HL-60 (cell line): ENCODE measurements around the gene NBPF11.
"Not testable (repeated sequence)": the region's sequence is repeated elsewhere in the genome, so short reads cannot be mapped to it uniquely, and the experiment has no call there.

ENCODE experiments used
- GABPA ChIP-seq: IDR thresholded peaks from 2 replicates; pipeline ENCODE4 v1.6.1; 2012; ENCODE audit warnings: low read depth
- POLR2AphosphoS5 ChIP-seq: IDR thresholded peaks from 2 replicates; pipeline ENCODE4 v1.6.1; 2012; ENCODE audit warnings: low read depth
- TF ChIP-seq, protein P1 (sequence below): IDR thresholded peaks from one replicate; pipeline ENCODE4 v1.5.1; 2011; ENCODE audit warnings: low read length, control low read depth, inconsistent platforms; ENCODE audit not compliant: insufficient read depth

DNA sequence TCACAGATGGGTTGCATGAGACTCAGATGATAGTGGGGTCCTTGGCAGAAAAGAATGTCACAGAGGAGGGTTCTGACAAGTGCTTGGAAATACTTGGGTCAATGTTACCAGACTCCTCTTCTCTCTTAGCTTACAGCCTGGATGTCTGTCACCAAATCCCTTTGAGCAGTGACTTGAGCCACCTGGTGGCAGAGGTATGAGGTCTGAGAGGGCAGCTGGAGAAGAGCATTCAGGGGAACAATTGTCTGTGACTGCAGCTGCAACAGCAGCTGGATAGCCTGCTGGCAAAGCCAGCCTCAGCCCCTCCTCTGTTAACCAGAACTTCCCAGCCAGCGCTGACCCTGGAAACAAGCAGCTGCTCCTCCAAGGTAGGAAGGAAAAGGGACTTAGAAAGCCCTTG, 65.9 kb downstream of the NBPF11 start:
- TF ChIP-seq, protein P1, sequence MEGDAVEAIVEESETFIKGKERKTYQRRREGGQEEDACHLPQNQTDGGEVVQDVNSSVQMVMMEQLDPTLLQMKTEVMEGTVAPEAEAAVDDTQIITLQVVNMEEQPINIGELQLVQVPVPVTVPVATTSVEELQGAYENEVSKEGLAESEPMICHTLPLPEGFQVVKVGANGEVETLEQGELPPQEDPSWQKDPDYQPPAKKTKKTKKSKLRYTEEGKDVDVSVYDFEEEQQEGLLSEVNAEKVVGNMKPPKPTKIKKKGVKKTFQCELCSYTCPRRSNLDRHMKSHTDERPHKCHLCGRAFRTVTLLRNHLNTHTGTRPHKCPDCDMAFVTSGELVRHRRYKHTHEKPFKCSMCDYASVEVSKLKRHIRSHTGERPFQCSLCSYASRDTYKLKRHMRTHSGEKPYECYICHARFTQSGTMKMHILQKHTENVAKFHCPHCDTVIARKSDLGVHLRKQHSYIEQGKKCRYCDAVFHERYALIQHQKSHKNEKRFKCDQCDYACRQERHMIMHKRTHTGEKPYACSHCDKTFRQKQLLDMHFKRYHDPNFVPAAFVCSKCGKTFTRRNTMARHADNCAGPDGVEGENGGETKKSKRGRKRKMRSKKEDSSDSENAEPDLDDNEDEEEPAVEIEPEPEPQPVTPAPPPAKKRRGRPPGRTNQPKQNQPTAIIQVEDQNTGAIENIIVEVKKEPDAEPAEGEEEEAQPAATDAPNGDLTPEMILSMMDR: not testable (repeated sequence)
- TF ChIP-seq POLR2AphosphoS5, GABPA: not testable (repeated sequence)
